MM.1S (cell line): Measurements from ENCODE around the gene ZNF710.

ENCODE experiments used
- EZH2 ChIP-seq: fragments of 300-600 bp; sonication (generic); optimal IDR thresholded peaks from 2 replicates; pipeline ENCODE3; 2017; ENCODE audit warnings: low read depth, mild to moderate bottlenecking, antibody characterized with exemption, low read length, mixed read lengths
- EZH2phosphoT487 ChIP-seq: fragments of 300-600 bp; sonication (generic); IDR thresholded peaks from 2 replicates; pipeline ENCODE4 v1.6.1; 2018; ENCODE audit warnings: antibody characterized with exemption, low read length
- TF ChIP-seq, protein P1 (sequence below): fragments of 300-600 bp; sonication (generic); IDR thresholded peaks from 2 replicates; pipeline ENCODE4 v1.5.1; 2016; ENCODE audit warnings: antibody characterized with exemption, low read length, mixed read lengths

DNA sequence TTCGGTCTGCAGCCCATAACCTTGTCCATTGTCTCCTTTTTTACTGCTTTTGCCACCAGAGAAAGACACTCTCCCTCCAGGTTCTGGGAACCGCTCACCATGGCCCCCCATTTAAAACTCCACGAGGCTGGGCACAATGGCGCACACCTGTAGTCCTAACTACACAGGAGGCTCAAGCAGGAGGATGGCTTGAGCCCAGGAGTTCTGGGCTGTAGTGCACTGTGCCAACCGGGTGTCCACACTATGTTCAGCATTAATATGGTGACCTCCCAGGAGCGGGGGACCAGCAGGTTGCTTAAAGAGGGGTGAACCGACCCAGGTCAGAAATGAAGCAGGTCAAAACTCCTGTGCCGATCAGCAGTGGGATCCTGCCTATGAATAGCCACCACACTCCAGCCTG, 129.2 kb downstream of the ZNF710 start:
- TF ChIP-seq, protein P1, sequence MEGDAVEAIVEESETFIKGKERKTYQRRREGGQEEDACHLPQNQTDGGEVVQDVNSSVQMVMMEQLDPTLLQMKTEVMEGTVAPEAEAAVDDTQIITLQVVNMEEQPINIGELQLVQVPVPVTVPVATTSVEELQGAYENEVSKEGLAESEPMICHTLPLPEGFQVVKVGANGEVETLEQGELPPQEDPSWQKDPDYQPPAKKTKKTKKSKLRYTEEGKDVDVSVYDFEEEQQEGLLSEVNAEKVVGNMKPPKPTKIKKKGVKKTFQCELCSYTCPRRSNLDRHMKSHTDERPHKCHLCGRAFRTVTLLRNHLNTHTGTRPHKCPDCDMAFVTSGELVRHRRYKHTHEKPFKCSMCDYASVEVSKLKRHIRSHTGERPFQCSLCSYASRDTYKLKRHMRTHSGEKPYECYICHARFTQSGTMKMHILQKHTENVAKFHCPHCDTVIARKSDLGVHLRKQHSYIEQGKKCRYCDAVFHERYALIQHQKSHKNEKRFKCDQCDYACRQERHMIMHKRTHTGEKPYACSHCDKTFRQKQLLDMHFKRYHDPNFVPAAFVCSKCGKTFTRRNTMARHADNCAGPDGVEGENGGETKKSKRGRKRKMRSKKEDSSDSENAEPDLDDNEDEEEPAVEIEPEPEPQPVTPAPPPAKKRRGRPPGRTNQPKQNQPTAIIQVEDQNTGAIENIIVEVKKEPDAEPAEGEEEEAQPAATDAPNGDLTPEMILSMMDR = no peak
- TF ChIP-seq EZH2 (no peak), EZH2phosphoT487 (no peak)
